Stomach (tissue), 4 donors: ENCODE data around the gene NPAS3.

ENCODE experiments used
- CTCF ChIP-seq, 7 experiments: fragments of 450-650 bp in 4 of 7; fragments of 200-600 bp in 3 of 7; sonication (generic) in 3 of 7; IDR thresholded peaks; one replicate each; pipeline ENCODE4 v1.5.1; 2016 to 2019; ENCODE audit warnings: antibody characterized with exemption in 7 of 7, control low read depth in 2 of 7, mild to moderate bottlenecking in 1 of 7
- POLR2AphosphoS5 ChIP-seq, 3 donors: sonication (generic); formaldehyde crosslinking; IDR thresholded peaks; one replicate each; pipeline ENCODE4 v1.6.1; 2016; ENCODE audit warnings: antibody characterized with exemption in 3 of 3

DNA sequence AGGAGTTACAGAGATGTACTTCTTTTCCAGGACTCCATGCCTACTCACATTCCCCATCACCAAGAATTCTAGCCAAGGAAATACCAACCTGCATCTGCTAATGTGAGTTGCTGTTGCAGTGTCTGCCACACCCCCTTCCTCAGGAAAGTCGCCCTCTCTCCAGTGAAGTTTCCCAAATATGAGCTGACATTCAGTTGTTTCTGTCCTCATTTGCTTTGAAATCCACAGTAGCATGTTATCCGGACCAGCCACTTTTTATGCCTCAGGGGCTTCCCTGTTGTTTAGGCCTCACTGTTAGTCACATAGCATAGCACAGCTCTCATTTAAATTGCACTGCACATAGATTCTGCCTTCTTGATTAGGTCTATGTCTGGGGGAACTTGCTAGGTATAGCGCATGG, 799.8 kb downstream of the NPAS3 start:
- TF ChIP-seq CTCF (IDR thresholded peaks at IDR 0.05) = no peak
- TF ChIP-seq POLR2AphosphoS5 (IDR thresholded peaks at IDR 0.05) = no peak
